Liver (tissue), 9 donors: Measurements from ENCODE around the gene CREG2. TPM values are rescaled to one million over a fixed set of nuclear protein-coding genes. Genes with fewer than 3 reads are reported as not detected.
"Not testable (repeated sequence)": the region's sequence is repeated elsewhere in the genome, so short reads cannot be mapped to it uniquely, and the experiment has no call there.

Experiments
- DNase-seq: peaks from one replicate; pipeline ENCODE4 v3.0.0-alpha.2; 2017; ENCODE audit warnings: low spot score
- H3K27ac ChIP-seq, 2 donors: one replicate each; pipeline ENCODE4 v1.7.0; 2013; ENCODE audit warnings: inconsistent platforms in 2 of 2, low read length in 2 of 2, control low read depth in 1 of 2, low read depth in 1 of 2, mild to moderate bottlenecking in 1 of 2
- H3K27me3 ChIP-seq, 4 donors: one replicate each; pipeline versions ENCODE4 v1.6.1 to v1.7.0; 2013; ENCODE audit warnings: low read length in 3 of 4, inconsistent platforms in 1 of 4, mild to moderate bottlenecking in 1 of 4, moderate library complexity in 1 of 4; ENCODE audit not compliant: control insufficient read depth in 4 of 4, insufficient read depth in 4 of 4
- H3K36me3 ChIP-seq, 4 donors: one replicate each; pipeline versions ENCODE4 v1.6.1 to v1.7.0; 2013; ENCODE audit warnings: low read length in 3 of 4, mild to moderate bottlenecking in 3 of 4, low read depth in 1 of 4, moderate library complexity in 1 of 4; ENCODE audit not compliant: control insufficient read depth in 4 of 4, insufficient read depth in 3 of 4
- H3K4me1 ChIP-seq, 4 donors: one replicate each; pipeline versions ENCODE4 v1.6.1 to v1.7.0; 2013; ENCODE audit warnings: low read length in 3 of 4, mild to moderate bottlenecking in 3 of 4, moderate library complexity in 1 of 4; ENCODE audit not compliant: control insufficient read depth in 4 of 4, insufficient read depth in 4 of 4
- H3K4me3 ChIP-seq, 3 donors: one replicate each; pipeline versions ENCODE4 v1.6.1 to v1.7.0; 2013; ENCODE audit warnings: low read length in 3 of 3, control low read depth in 1 of 3, low read depth in 1 of 3, mild to moderate bottlenecking in 1 of 3
- H3K9ac ChIP-seq, 2 donors: one replicate each; pipeline ENCODE4 v1.7.0; 2013; ENCODE audit warnings: low read length in 2 of 2, mild to moderate bottlenecking in 2 of 2, moderate library complexity in 2 of 2, control low read depth in 1 of 2, low read depth in 1 of 2
- H3K9me3 ChIP-seq, 4 donors: one replicate each; pipeline versions ENCODE4 v1.6.1 to v1.7.0; 2013; ENCODE audit warnings: low read length in 3 of 4; ENCODE audit not compliant: control insufficient read depth in 4 of 4
- CTCF ChIP-seq: fragments of 150-350 bp; IDR thresholded peaks from 2 replicates; pipeline ENCODE4 v1.5.1; 2017; ENCODE audit warnings: improper control_type of control experiment, low read depth, low read length; ENCODE audit not compliant: missing input control
- EGR1 ChIP-seq, 2 donors: IDR thresholded peaks; 2 replicates each; pipeline ENCODE4 v1.6.1; 2016 to 2018; ENCODE audit warnings: antibody characterized with exemption in 2 of 2, low read depth in 2 of 2
- FOXA2 ChIP-seq: IDR thresholded peaks from 2 replicates; pipeline ENCODE4 v1.6.1; 2016; ENCODE audit warnings: antibody characterized with exemption
- GABPA ChIP-seq, 2 donors: IDR thresholded peaks in 1 of 2; conservative IDR thresholded peaks in 1 of 2; 2 replicates each; pipeline ENCODE4 v1.6.1; 2016; ENCODE audit warnings: antibody characterized with exemption in 2 of 2, mild to moderate bottlenecking in 1 of 2, moderate library complexity in 1 of 2
- HNF4A ChIP-seq, 2 donors: conservative IDR thresholded peaks; 2 replicates each; pipeline ENCODE4 v1.6.1; 2016; ENCODE audit warnings: antibody characterized with exemption in 2 of 2, mild to moderate bottlenecking in 2 of 2
- HNF4G ChIP-seq: IDR thresholded peaks from 2 replicates; pipeline ENCODE4 v1.6.1; 2016; ENCODE audit warnings: antibody characterized with exemption
- JUND ChIP-seq, 2 donors: IDR thresholded peaks; 2 replicates each; pipeline ENCODE4 v1.6.1; 2016; ENCODE audit warnings: antibody characterized with exemption in 2 of 2
- NR2F2 ChIP-seq: IDR thresholded peaks from 2 replicates; pipeline ENCODE4 v1.6.1; 2016; ENCODE audit warnings: antibody characterized with exemption
- RAD21 ChIP-seq, 2 donors: IDR thresholded peaks; 2 replicates each; pipeline ENCODE4 v1.6.1; 2016; ENCODE audit warnings: antibody characterized with exemption in 2 of 2, mild to moderate bottlenecking in 2 of 2
- RXRA ChIP-seq, 2 donors: IDR thresholded peaks; 2 replicates each; pipeline ENCODE4 v1.6.1; 2017 to 2018; ENCODE audit warnings: antibody characterized with exemption in 2 of 2, mild to moderate bottlenecking in 1 of 2
- SP1 ChIP-seq: IDR thresholded peaks from 2 replicates; pipeline ENCODE4 v1.6.1; 2018; ENCODE audit warnings: antibody characterized with exemption, mild to moderate bottlenecking
- TAF1 ChIP-seq: conservative IDR thresholded peaks from 2 replicates; pipeline ENCODE4 v1.6.1; 2016; ENCODE audit warnings: antibody characterized with exemption, mild to moderate bottlenecking
- WGBS: extraction: QIAGEN DNeasy Blood & Tissue Kit; methylation state at CpG from one replicate; pipeline ENCODE4 v1.1.7; 2013; 5-methylcytosine and 5-hydroxymethylcytosine counted together
- polyA plus RNA-seq, 2 donors: library from polyadenylated mRNA; stranded (reverse) in 1 of 2; unstranded in 1 of 2; fragments of 200-250 nt in 1 of 2; fragments of >200 nt in 1 of 2; fragmentation: Nextera tagmentation in 1 of 2; extraction: Ambion mirVana in 1 of 2; gene quantifications; one replicate each; pipeline versions ENCODE4 v1.2.1 to v1.2.3, GENCODE V29; 2013 to 2015
- total RNA-seq, 2 donors: library from RNA; depleted of rRNA; stranded (reverse); fragments of >200 nt; gene quantifications; one replicate each; pipeline ENCODE4 v1.2.3, GENCODE V29; 2014
- TF ChIP-seq, protein P1 (sequence below): IDR thresholded peaks from 2 replicates; pipeline ENCODE4 v1.6.1; 2016; ENCODE audit warnings: antibody characterized with exemption, mild to moderate bottlenecking
- TF ChIP-seq, protein P2 (sequence below): IDR thresholded peaks from 2 replicates; pipeline ENCODE4 v1.6.1; 2016; ENCODE audit warnings: antibody characterized with exemption
- donor health status: healthy.
- donor health status: healthy.
- donor health status: healthy.
- donor health status: healthy.
- donor health status: healthy.

CREG2 gene
- total and polyA plus RNA-seq, 4 donors: 0.05 TPM; not detected in 3

DNA sequence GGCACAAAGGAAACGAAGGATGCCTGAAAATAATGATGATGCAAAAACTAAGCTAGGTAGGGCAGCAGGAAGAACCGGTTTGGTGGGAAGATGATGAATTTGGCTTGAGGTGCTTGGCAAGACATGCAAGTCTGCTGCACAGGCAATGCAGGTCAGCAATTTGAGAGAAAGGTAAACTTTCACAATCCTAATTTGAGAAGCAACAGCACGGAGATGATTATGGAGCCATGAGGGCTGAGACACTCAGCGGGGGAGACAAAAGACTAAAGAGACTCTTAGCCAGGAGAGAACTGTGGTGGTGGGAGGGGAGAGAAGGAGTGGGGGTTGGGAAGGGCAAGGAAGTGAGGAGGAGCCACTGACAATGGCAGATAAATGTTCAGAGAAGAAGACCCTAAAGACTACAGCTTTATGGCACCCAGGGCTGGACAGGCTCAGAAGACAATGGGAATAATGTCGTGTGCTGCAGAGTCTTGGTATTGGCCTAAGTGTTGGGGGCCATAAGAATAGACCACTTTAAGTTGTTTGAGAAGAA lies 59.4 kb downstream of the CREG2 start:
- Histone ChIP-seq H3K36me3 (no peaks in the 10 kb centered on the region), H3K4me3 (no peak overlapping the region), H3K9me3 (no peaks in the 10 kb centered on the region), H3K9ac (no peak overlapping the region), H3K27me3 (no peaks in the 10 kb centered on the region), H3K27ac (peak overlapping the region; percentile 21 to 51), H3K4me1 (peaks cover 0 to 4% (median 2%) of the 10 kb centered on the region in 4 donors)
- DNase-seq: no peak
- 69% methylated on average over 5 of the region's 5 CpGs for WGBS
- TF ChIP-seq EGR1 (IDR thresholded peaks at IDR 0.05; ENCODE audit: low read depth in 2 of 2) (no peak), HNF4G (no peak), CTCF (no peak), HNF4A (conservative IDR thresholded peaks at IDR 0.05) (no peak), FOXA2 (no peak), JUND (IDR thresholded peaks at IDR 0.05) (no peak), SP1 (no peak), NR2F2 (no peak), RAD21 (IDR thresholded peaks at IDR 0.05) (no peak), GABPA (IDR thresholded peaks at IDR 0.05 in 1 of 2, conservative IDR thresholded peaks at IDR 0.05 in 1 of 2) (no peak), TAF1 (no peak), RXRA (IDR thresholded peaks at IDR 0.05) (no peak)
- TF ChIP-seq, protein P1, sequence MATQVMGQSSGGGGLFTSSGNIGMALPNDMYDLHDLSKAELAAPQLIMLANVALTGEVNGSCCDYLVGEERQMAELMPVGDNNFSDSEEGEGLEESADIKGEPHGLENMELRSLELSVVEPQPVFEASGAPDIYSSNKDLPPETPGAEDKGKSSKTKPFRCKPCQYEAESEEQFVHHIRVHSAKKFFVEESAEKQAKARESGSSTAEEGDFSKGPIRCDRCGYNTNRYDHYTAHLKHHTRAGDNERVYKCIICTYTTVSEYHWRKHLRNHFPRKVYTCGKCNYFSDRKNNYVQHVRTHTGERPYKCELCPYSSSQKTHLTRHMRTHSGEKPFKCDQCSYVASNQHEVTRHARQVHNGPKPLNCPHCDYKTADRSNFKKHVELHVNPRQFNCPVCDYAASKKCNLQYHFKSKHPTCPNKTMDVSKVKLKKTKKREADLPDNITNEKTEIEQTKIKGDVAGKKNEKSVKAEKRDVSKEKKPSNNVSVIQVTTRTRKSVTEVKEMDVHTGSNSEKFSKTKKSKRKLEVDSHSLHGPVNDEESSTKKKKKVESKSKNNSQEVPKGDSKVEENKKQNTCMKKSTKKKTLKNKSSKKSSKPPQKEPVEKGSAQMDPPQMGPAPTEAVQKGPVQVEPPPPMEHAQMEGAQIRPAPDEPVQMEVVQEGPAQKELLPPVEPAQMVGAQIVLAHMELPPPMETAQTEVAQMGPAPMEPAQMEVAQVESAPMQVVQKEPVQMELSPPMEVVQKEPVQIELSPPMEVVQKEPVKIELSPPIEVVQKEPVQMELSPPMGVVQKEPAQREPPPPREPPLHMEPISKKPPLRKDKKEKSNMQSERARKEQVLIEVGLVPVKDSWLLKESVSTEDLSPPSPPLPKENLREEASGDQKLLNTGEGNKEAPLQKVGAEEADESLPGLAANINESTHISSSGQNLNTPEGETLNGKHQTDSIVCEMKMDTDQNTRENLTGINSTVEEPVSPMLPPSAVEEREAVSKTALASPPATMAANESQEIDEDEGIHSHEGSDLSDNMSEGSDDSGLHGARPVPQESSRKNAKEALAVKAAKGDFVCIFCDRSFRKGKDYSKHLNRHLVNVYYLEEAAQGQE: no peak
- TF ChIP-seq, protein P2, sequence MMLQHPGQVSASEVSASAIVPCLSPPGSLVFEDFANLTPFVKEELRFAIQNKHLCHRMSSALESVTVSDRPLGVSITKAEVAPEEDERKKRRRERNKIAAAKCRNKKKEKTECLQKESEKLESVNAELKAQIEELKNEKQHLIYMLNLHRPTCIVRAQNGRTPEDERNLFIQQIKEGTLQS: no peak

- WGBS: 90% methylated on average over 1 of the region's 1 CpG
- TF ChIP-seq FOXA2 (no peak), SP1 (no peak), TAF1 (no peak), RAD21 (IDR thresholded peaks at IDR 0.05) (no peak), JUND (IDR thresholded peaks at IDR 0.05) (no peak), HNF4G (no peak), EGR1 (IDR thresholded peaks at IDR 0.05; ENCODE audit: low read depth in 2 of 2) (no peak)
- peaks cover 0 to 4% (median 1%) of the 10 kb centered on the region in 4 donors for H3K4me1 ChIP-seq
- DNase-seq: no peak
- H3K27me3 ChIP-seq: no peaks in the 10 kb centered on the region
- no peak overlapping the region for H3K4me3 ChIP-seq
- no peak overlapping the region for H3K9ac ChIP-seq
- no peaks in the 10 kb centered on the region for H3K36me3 ChIP-seq
- H3K9me3 ChIP-seq: no peaks in the 10 kb centered on the region
- H3K27ac ChIP-seq: no peak overlapping the region
Measured at GRCh38 chr2:101325425-101325824, 61.9 kb downstream of the CREG2 start.

GRCh38 chr2:101316568-101316967 lies 70.7 kb downstream of the CREG2 start:
- H3K9ac ChIP-seq, H3K27ac ChIP-seq, H3K9me3 ChIP-seq, H3K27me3 ChIP-seq, DNase-seq, H3K4me3 ChIP-seq, H3K4me1 ChIP-seq, H3K36me3 ChIP-seq: not testable (repeated sequence)
- WGBS: 94% methylated on average over 6 of the region's 6 CpGs
